Subcutaneous abdominal adipose tissue (tissue), 5 donors: ENCODE measurements around the gene CTXND2.
"Not testable (repeated sequence)": the region's sequence is repeated elsewhere in the genome, so short reads cannot be mapped to it uniquely, and the experiment has no call there.

Source experiments
- H3K27ac ChIP-seq: one replicate; pipeline ENCODE4 v1.7.0; 2013; ENCODE audit warnings: low read depth, mild to moderate bottlenecking, inconsistent platforms, low read length, moderate library complexity
- H3K27me3 ChIP-seq, 5 donors: one replicate each; pipeline ENCODE4 v1.7.0; 2013; ENCODE audit warnings: low read length in 5 of 5, inconsistent platforms in 1 of 5; ENCODE audit not compliant: control insufficient read depth in 5 of 5, insufficient read depth in 4 of 5
- H3K36me3 ChIP-seq, 5 donors: one replicate each; pipeline ENCODE4 v1.7.0; 2013; ENCODE audit warnings: low read length in 5 of 5; ENCODE audit not compliant: control insufficient read depth in 5 of 5, insufficient read depth in 5 of 5
- H3K4me1 ChIP-seq, 5 donors: one replicate each; pipeline ENCODE4 v1.7.0; 2013; ENCODE audit warnings: low read length in 5 of 5, mild to moderate bottlenecking in 3 of 5, moderate library complexity in 1 of 5; ENCODE audit not compliant: control insufficient read depth in 5 of 5, insufficient read depth in 5 of 5
- H3K4me3 ChIP-seq, 5 donors: one replicate each; pipeline ENCODE4 v1.7.0; 2013; ENCODE audit warnings: low read length in 5 of 5, low read depth in 1 of 5
- H3K9ac ChIP-seq, 5 donors: one replicate each; pipeline ENCODE4 v1.7.0; 2013; ENCODE audit warnings: low read length in 5 of 5, mild to moderate bottlenecking in 4 of 5, moderate library complexity in 3 of 5
- H3K9me3 ChIP-seq, 5 donors: one replicate each; pipeline ENCODE4 v1.7.0; 2013; ENCODE audit warnings: low read length in 5 of 5; ENCODE audit not compliant: control insufficient read depth in 5 of 5
- donor health status: healthy.
- donor health status: healthy.
- donor health status: healthy.
- donor health status: healthy.
- donor health status: healthy.

The CTXND2 gene

GRCh38 chr1:150864200-150864599 is 22.7 kb upstream of the CTXND2 start:
- H3K36me3 ChIP-seq: peaks cover 0 to 12% (median 4%) of the 10 kb centered on the region in 5 donors
- not testable (repeated sequence) for H3K4me1 ChIP-seq, H3K9me3 ChIP-seq, H3K27me3 ChIP-seq, H3K4me3 ChIP-seq, H3K9ac ChIP-seq, H3K27ac ChIP-seq

- Histone ChIP-seq H3K36me3 (peaks cover 0 to 17% (median 0%) of the 10 kb centered on the region in 5 donors), H3K9me3 (no peaks in the 10 kb centered on the region), H3K27me3 (no peaks in the 10 kb centered on the region), H3K4me3 (no peak overlapping the region), H3K4me1 (peaks cover 2 to 19% (median 8%) of the 10 kb centered on the region in 5 donors), H3K27ac (no peak overlapping the region), H3K9ac (no peak overlapping the region)
Observed at GRCh38 chr1:150869683-150870082, 17.3 kb upstream of the CTXND2 start.

- no peaks in the 10 kb centered on the region for H3K9me3 ChIP-seq
- no peak overlapping the region for H3K4me3 ChIP-seq
- H3K9ac ChIP-seq: no peak overlapping the region
- peaks cover 2 to 33% (median 19%) of the 10 kb centered on the region in 5 donors for H3K4me1 ChIP-seq
- H3K27ac ChIP-seq: no peak overlapping the region
- H3K27me3 ChIP-seq: no peaks in the 10 kb centered on the region
- H3K36me3 ChIP-seq: peaks cover 0 to 15% (median 0%) of the 10 kb centered on the region in 5 donors
Observed at GRCh38 chr1:150872572-150872971, 14.4 kb upstream of the CTXND2 start.

GRCh38 chr1:150873521-150873920 is 13.4 kb upstream of the CTXND2 start:
- Histone ChIP-seq H3K27me3 (no peaks in the 10 kb centered on the region), H3K9me3 (no peaks in the 10 kb centered on the region), H3K9ac (no peak overlapping the region), H3K27ac (peak overlapping the region; percentile 98), H3K4me1 (peaks cover 2 to 33% (median 19%) of the 10 kb centered on the region in 5 donors), H3K36me3 (peaks cover 0 to 9% (median 0%) of the 10 kb centered on the region in 5 donors), H3K4me3 (no peak overlapping the region)

GRCh38 chr1:150874455-150875196 is 12.3 kb upstream of the CTXND2 start:
- Histone ChIP-seq H3K4me3 (peak overlapping the region; percentile 59 to 88 (median 87)), H3K9me3 (no peaks in the 10 kb centered on the region), H3K9ac (peak overlapping the region; percentile 60 to 96 (median 89)), H3K27me3 (no peaks in the 10 kb centered on the region), H3K4me1 (peaks cover 2 to 33% (median 19%) of the 10 kb centered on the region in 5 donors), H3K36me3 (peaks cover 0 to 5% (median 0%) of the 10 kb centered on the region in 5 donors), H3K27ac (peak overlapping the region; percentile 98)

GRCh38 chr1:150875197-150876118 is 11.5 kb upstream of the CTXND2 start:
- Histone ChIP-seq H3K9ac (peak overlapping the region; percentile 84 to 96 (median 89)), H3K4me1 (peaks cover 2 to 33% (median 19%) of the 10 kb centered on the region in 5 donors), H3K4me3 (peak overlapping the region; percentile 75 to 88 (median 87)), H3K27me3 (no peaks in the 10 kb centered on the region), H3K27ac (peak overlapping the region; percentile 98), H3K9me3 (no peaks in the 10 kb centered on the region), H3K36me3 (peaks cover 0 to 5% (median 0%) of the 10 kb centered on the region in 5 donors)

- Histone ChIP-seq H3K4me3 (peak overlapping the region; percentile 75 to 88 (median 87)), H3K36me3 (peaks cover 0 to 5% (median 0%) of the 10 kb centered on the region in 5 donors)
Observed at GRCh38 chr1:150876119-150876454, 10.8 kb upstream of the CTXND2 start.

GRCh38 chr1:150878931-150879330 is 8.0 kb upstream of the CTXND2 start:
- not testable (repeated sequence) for H3K27me3 ChIP-seq, H3K9ac ChIP-seq, H3K4me3 ChIP-seq, H3K9me3 ChIP-seq, H3K27ac ChIP-seq, H3K36me3 ChIP-seq
- H3K4me1 ChIP-seq: peaks cover 2 to 36% (median 22%) of the 10 kb centered on the region in 5 donors

More at GRCh38 chr1:150876119-150876454, 10.8 kb upstream of the CTXND2 start:
- H3K27me3 ChIP-seq: no peaks in the 10 kb centered on the region
- peak overlapping the region; percentile 98 for H3K27ac ChIP-seq
- no peaks in the 10 kb centered on the region for H3K9me3 ChIP-seq
- H3K4me1 ChIP-seq: peaks cover 2 to 36% (median 23%) of the 10 kb centered on the region in 5 donors
- H3K9ac ChIP-seq: peak overlapping the region; percentile 84 to 96 (median 89)

GRCh38 chr1:150881331-150882070 is 5.4 kb upstream of the CTXND2 start:
- Histone ChIP-seq H3K9me3 (no peaks in the 10 kb centered on the region), H3K27me3 (no peaks in the 10 kb centered on the region), H3K27ac (peak overlapping the region; percentile 85), H3K4me1 (peaks cover 0 to 21% (median 4%) of the 10 kb centered on the region in 5 donors), H3K4me3 (no peak overlapping the region), H3K36me3 (no peaks in the 10 kb centered on the region), H3K9ac (no peak overlapping the region)
